ENCODE measurements around the gene SYNPR. TPM values are rescaled to one million over a fixed set of nuclear protein-coding genes. Genes with fewer than 3 reads are reported as not detected.

Gene SYNPR
- total RNA-seq, 4 donors from 2014 or later, result 0.17 to 0.58 TPM; not detected in 2

DNA sequence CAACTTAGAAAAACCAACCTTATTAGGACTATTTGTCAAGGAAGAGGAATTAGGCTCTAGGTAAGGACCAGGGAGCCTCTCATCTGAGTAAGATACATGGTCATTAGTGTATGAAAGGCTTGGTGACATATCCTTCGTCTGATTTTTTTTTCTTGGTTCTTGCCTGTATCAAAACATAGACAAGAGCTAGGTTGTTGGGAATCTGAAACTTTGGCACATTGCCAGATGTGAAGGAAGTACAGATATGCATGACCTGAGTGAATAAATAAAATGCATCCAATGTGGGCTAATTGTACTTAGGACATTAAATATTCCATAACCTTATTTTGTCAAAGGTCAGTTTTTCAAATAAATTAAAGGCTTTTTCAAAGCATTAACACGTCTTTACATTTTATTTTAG is 151.8 kb downstream of the SYNPR start:
- WGBS, result 55% methylated on average over 2 of the region's 2 CpGs
- intact Hi-C loops (cut with DNase I), result no loop called here
- Histone ChIP-seq H3K27me3 (no peaks in the 10 kb centered on the region), H3K36me3 (no peaks in the 10 kb centered on the region), H3K4me1 (no peaks in the 10 kb centered on the region), H3K4me3 (no peak overlapping the region), H3K27ac (replicated peaks in 1 of 4) (no peak overlapping the region), H3K9me3 (no peaks in the 10 kb centered on the region)
- TF ChIP-seq, protein P1, sequence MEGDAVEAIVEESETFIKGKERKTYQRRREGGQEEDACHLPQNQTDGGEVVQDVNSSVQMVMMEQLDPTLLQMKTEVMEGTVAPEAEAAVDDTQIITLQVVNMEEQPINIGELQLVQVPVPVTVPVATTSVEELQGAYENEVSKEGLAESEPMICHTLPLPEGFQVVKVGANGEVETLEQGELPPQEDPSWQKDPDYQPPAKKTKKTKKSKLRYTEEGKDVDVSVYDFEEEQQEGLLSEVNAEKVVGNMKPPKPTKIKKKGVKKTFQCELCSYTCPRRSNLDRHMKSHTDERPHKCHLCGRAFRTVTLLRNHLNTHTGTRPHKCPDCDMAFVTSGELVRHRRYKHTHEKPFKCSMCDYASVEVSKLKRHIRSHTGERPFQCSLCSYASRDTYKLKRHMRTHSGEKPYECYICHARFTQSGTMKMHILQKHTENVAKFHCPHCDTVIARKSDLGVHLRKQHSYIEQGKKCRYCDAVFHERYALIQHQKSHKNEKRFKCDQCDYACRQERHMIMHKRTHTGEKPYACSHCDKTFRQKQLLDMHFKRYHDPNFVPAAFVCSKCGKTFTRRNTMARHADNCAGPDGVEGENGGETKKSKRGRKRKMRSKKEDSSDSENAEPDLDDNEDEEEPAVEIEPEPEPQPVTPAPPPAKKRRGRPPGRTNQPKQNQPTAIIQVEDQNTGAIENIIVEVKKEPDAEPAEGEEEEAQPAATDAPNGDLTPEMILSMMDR (IDR thresholded peaks at IDR 0.05), result no peak
- TF ChIP-seq EP300 (IDR thresholded peaks at IDR 0.05) (no peak), POLR2AphosphoS5 (IDR thresholded peaks at IDR 0.05) (no peak), POLR2A (IDR thresholded peaks at IDR 0.05; ENCODE audit: low read depth) (no peak)
- no peak for DNase-seq (ENCODE audit: extremely low spot score)

DNA sequence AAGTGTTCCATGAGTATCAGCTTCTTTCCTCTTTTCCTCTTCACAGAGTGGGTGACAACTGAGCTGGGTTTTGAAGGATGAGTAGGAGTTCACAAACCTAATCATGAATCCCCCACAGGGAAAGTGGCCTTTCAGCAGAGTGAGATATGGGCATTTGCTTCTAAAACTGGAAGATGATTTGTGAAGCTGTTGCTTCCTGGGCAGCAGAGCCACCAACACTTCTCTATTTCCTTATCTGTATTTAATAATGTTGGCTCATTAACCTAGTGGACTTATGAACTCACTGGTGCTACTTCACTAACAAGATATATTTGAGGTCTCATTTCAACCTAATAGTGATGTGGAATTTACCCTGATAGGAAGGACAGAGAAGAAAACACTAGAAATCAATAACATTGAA is 152.8 kb downstream of the SYNPR start:
- intact Hi-C loops (cut with DNase I), result no loop called here

DNA sequence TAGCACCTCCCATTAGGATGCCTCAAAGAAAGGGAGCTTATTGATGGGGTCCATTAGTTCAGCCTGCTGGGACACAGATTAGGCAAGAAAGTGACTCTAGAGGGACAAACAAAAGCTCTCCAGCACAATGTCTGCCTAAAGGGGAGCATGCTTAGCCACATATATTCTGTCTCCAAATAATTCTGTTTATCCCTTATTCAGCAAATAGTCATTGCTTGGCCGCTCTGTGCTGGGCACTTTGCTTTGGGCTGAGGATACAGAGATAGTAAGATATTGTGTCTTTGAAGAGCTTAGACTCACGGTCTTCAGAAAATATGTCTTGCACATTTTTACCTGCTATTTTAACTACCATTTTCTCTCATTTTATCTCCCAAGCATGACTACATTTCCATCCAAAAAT is 159.8 kb downstream of the SYNPR start:
- no peak for DNase-seq (ENCODE audit: extremely low spot score)
- 71% methylated on average over 2 of the region's 2 CpGs for WGBS

More for the DNA sequence above, 152.8 kb downstream of the SYNPR start:
- no peak for DNase-seq (ENCODE audit: extremely low spot score)
- no peak overlapping the region for H3K27ac ChIP-seq (replicated peaks in 1 of 4)
- H3K36me3 ChIP-seq, result no peaks in the 10 kb centered on the region
- no peaks in the 10 kb centered on the region for H3K9me3 ChIP-seq
- no peaks in the 10 kb centered on the region for H3K27me3 ChIP-seq
- TF ChIP-seq, protein P1 (IDR thresholded peaks at IDR 0.05), result no peak
- TF ChIP-seq POLR2AphosphoS5 (IDR thresholded peaks at IDR 0.05) (no peak), POLR2A (IDR thresholded peaks at IDR 0.05; ENCODE audit: low read depth) (no peak), EP300 (IDR thresholded peaks at IDR 0.05) (no peak)
- no peaks in the 10 kb centered on the region for H3K4me1 ChIP-seq
- H3K4me3 ChIP-seq, result no peak overlapping the region

DNA sequence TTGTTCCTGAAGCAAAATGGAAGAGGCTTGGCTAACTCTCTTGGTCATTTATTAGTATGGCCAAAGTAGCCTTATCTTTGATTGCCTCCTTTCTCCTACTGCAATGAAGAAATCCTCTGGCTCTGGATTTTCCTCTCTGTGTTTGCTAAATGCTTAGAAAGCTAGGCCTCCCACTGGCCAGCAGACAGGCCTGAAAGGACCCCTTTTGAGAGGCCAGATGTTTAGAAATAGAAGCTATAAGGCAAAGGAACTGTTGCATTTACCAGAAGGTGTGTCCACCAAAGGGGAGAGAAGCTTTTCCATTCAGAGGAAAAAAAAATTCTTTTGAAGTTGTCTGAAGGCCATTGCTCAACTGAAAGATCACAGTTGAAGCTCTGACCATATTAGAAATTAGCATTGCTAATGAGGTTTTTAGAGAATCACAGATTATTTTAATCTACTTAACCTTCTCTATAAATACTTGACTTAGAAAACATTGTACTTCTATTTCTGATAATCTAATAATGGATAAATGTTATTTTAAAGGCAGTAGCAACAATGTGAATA is 160.8 kb downstream of the SYNPR start:
- intact Hi-C loops (cut with DNase I), result no loop called here
- no peak overlapping the region for H3K27ac ChIP-seq (replicated peaks in 1 of 4)
- H3K4me3 ChIP-seq, result no peak overlapping the region
- DNase-seq (ENCODE audit: extremely low spot score), result no peak
- no peaks in the 10 kb centered on the region for H3K36me3 ChIP-seq
- TF ChIP-seq, protein P1 (IDR thresholded peaks at IDR 0.05), result no peak
- TF ChIP-seq POLR2AphosphoS5 (IDR thresholded peaks at IDR 0.05) (no peak), POLR2A (IDR thresholded peaks at IDR 0.05; ENCODE audit: low read depth) (no peak), EP300 (IDR thresholded peaks at IDR 0.05) (no peak)
- no peaks in the 10 kb centered on the region for H3K4me1 ChIP-seq
- H3K27me3 ChIP-seq, result peaks cover 0 to 6% (median 0%) of the 10 kb centered on the region in 4 donors
- no peaks in the 10 kb centered on the region for H3K9me3 ChIP-seq

More for the DNA sequence above, 159.8 kb downstream of the SYNPR start:
- Histone ChIP-seq H3K27me3 (peaks cover 0 to 6% (median 0%) of the 10 kb centered on the region in 4 donors), H3K9me3 (no peaks in the 10 kb centered on the region), H3K4me3 (no peak overlapping the region), H3K4me1 (no peaks in the 10 kb centered on the region), H3K36me3 (no peaks in the 10 kb centered on the region), H3K27ac (replicated peaks in 1 of 4) (no peak overlapping the region)
- intact Hi-C loops (cut with DNase I), result no loop called here
- TF ChIP-seq EP300 (IDR thresholded peaks at IDR 0.05) (no peak), POLR2AphosphoS5 (IDR thresholded peaks at IDR 0.05) (no peak), POLR2A (IDR thresholded peaks at IDR 0.05; ENCODE audit: low read depth) (no peak)
- TF ChIP-seq, protein P1 (IDR thresholded peaks at IDR 0.05), result no peak

DNA sequence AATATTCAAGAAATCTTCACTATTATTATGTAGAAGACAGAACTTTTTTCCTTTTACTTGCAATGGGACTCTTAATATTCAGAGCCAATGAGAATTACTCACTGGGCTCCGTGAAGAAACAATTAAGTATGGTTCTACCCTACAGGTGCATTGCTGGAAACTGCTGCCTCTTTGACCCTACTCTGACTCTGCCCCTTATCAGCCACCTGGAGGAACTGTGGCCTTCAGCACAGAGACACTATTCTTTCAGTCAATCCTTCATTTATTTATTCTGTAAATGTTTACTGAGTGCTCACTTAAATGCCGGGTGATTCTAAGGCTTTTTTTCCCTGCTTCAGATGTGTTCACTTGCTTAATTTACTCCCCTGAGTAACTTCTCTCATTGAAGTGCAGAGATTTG is 163.2 kb downstream of the SYNPR start:
- Histone ChIP-seq H3K27ac (replicated peaks in 1 of 4) (no peak overlapping the region), H3K4me3 (no peak overlapping the region), H3K36me3 (no peaks in the 10 kb centered on the region), H3K27me3 (peaks cover 0 to 6% (median 0%) of the 10 kb centered on the region in 4 donors), H3K9me3 (no peaks in the 10 kb centered on the region), H3K4me1 (no peaks in the 10 kb centered on the region)
- no peak for DNase-seq (ENCODE audit: extremely low spot score)
- 26% methylated on average over 2 of the region's 2 CpGs for WGBS
- TF ChIP-seq POLR2AphosphoS5 (IDR thresholded peaks at IDR 0.05) (no peak), POLR2A (IDR thresholded peaks at IDR 0.05; ENCODE audit: low read depth) (no peak), EP300 (IDR thresholded peaks at IDR 0.05) (no peak)
- TF ChIP-seq, protein P1 (IDR thresholded peaks at IDR 0.05), result no peak
- intact Hi-C loops (cut with DNase I), result no loop called here
